Lower leg skin (tissue), 3 donors: ENCODE measurements around the gene NSUN7.

Experiments
- CTCF ChIP-seq, 3 donors: fragments of 450-650 bp; IDR thresholded peaks; one replicate each; pipeline ENCODE4 v1.5.1; 2016; ENCODE audit warnings: antibody characterized with exemption in 3 of 3, mild to moderate bottlenecking in 3 of 3, moderate library complexity in 2 of 3
- POLR2A ChIP-seq, 2 donors: fragments of 450-650 bp; IDR thresholded peaks; one replicate each; pipeline ENCODE4 v1.6.1; 2016 to 2017; ENCODE audit warnings: antibody characterized with exemption in 2 of 2, mild to moderate bottlenecking in 1 of 2, moderate library complexity in 1 of 2

- TF ChIP-seq CTCF (IDR thresholded peaks at IDR 0.05) (no peak), POLR2A (IDR thresholded peaks at IDR 0.05) (no peak)
Observed at GRCh38 chr4:40832175-40832574, 82.4 kb downstream of the NSUN7 start.
